Osteoblast (primary cell): ENCODE data around the gene DPH2. TPM values are rescaled to one million over a fixed set of nuclear protein-coding genes. Genes with fewer than 3 reads are reported as not detected.
A peak's percentile ranks its signal among the peaks of the same experiment; 100 is the strongest.

Source experiments
- DNase-seq: peaks from one replicate; pipeline ENCODE4 v3.0.0; 2011; ENCODE audit warnings: low spot score, mixed read lengths; ENCODE audit not compliant: insufficient read length; ENCODE audit errors: missing footprints
- H2AFZ ChIP-seq: 2 replicates; pipeline ENCODE4 v1.6.0; 2011; ENCODE audit warnings: mild to moderate bottlenecking, low read length
- H3K27ac ChIP-seq: 2 replicates; pipeline ENCODE4 v1.5.1; 2011; ENCODE audit warnings: mild to moderate bottlenecking, low read depth, low read length, moderate library complexity
- H3K27me3 ChIP-seq: 2 replicates; pipeline ENCODE4 v1.6.0; 2012; ENCODE audit warnings: mild to moderate bottlenecking, control low read depth, inconsistent platforms, low read length, moderate library complexity; ENCODE audit not compliant: insufficient read depth
- H3K36me3 ChIP-seq: 2 replicates; pipeline ENCODE4 v1.5.1; 2011; ENCODE audit warnings: mild to moderate bottlenecking, low read length, control low read depth, moderate library complexity; ENCODE audit not compliant: insufficient read depth
- H3K4me1 ChIP-seq: 2 replicates; pipeline ENCODE4 v1.5.1; 2011; ENCODE audit warnings: mild to moderate bottlenecking, low read length, control low read depth, moderate library complexity; ENCODE audit not compliant: insufficient read depth
- H3K4me2 ChIP-seq: 2 replicates; pipeline ENCODE4 v1.6.0; 2011; ENCODE audit warnings: mild to moderate bottlenecking, low read length; ENCODE audit not compliant: insufficient read depth
- H3K4me3 ChIP-seq: fragments of 200-600 bp; sonication (generic); 3 replicates; pipeline ENCODE4 v1.5.1; 2012; ENCODE audit warnings: mild to moderate bottlenecking, low read length, inconsistent platforms; ENCODE audit not compliant: insufficient read depth
- H3K79me2 ChIP-seq: 2 replicates; pipeline ENCODE4 v1.6.0; 2012; ENCODE audit warnings: mild to moderate bottlenecking, low read length, control low read depth, inconsistent platforms; ENCODE audit not compliant: insufficient read depth
- H3K9me3 ChIP-seq: 2 replicates; pipeline ENCODE4 v1.5.1; 2011; ENCODE audit warnings: low read depth, low read length, control low read depth
- H4K20me1 ChIP-seq: 2 replicates; pipeline ENCODE4 v1.6.0; 2012; ENCODE audit warnings: mild to moderate bottlenecking, low read length, control low read depth; ENCODE audit not compliant: insufficient read depth
- total RNA-seq: library from RNA; depleted of rRNA; stranded (reverse); fragments of >200 nt; gene quantifications from 2 replicates; pipeline ENCODE4 v1.2.3, GENCODE V29; 2012
- TF ChIP-seq, protein P1 (sequence below): IDR thresholded peaks from 2 replicates; pipeline ENCODE4 v1.5.1; 2011; ENCODE audit warnings: mild to moderate bottlenecking, low read depth, low read length, moderate library complexity; ENCODE audit errors: extremely low read depth

DPH2 gene
- total RNA-seq, 1 donor, result 15.6 TPM

DNA sequence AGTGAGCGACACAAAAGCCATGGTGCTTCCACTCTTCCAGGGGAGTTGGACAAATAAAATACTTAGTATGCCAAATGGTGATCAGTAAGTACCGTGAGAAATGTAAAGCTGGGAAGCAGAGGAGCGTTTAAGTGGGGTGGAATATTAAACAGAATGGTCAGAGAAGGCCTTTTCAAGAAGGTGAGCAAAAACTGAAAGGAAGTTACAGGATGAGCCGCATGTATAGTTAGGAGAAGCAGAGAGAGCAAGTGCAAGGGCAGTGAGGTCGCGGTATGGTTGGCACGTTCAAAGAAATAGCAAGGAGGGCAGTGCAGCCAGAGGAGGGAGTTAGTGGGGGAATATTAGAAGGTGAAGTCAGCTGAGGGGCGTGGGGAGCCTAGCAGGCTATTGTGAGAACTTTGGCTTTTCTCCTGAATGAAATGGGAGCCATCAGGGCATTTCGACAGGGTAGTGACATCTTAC, 4.2 kb downstream of the DPH2 start:
- peaks cover 33% of the 10 kb centered on the region for H3K36me3 ChIP-seq
- H3K27me3 ChIP-seq, result no peaks in the 10 kb centered on the region
- H3K79me2 ChIP-seq, result peaks cover 60% of the 10 kb centered on the region
- H3K27ac ChIP-seq, result no peak overlapping the region
- TF ChIP-seq, protein P1, sequence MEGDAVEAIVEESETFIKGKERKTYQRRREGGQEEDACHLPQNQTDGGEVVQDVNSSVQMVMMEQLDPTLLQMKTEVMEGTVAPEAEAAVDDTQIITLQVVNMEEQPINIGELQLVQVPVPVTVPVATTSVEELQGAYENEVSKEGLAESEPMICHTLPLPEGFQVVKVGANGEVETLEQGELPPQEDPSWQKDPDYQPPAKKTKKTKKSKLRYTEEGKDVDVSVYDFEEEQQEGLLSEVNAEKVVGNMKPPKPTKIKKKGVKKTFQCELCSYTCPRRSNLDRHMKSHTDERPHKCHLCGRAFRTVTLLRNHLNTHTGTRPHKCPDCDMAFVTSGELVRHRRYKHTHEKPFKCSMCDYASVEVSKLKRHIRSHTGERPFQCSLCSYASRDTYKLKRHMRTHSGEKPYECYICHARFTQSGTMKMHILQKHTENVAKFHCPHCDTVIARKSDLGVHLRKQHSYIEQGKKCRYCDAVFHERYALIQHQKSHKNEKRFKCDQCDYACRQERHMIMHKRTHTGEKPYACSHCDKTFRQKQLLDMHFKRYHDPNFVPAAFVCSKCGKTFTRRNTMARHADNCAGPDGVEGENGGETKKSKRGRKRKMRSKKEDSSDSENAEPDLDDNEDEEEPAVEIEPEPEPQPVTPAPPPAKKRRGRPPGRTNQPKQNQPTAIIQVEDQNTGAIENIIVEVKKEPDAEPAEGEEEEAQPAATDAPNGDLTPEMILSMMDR, result no peak
- H2AFZ ChIP-seq, result peak overlapping the region; percentile 93
- H3K4me3 ChIP-seq, result peak overlapping the region; percentile 94
- peaks cover 27% of the 10 kb centered on the region for H4K20me1 ChIP-seq
- H3K4me2 ChIP-seq, result peak overlapping the region; percentile 96
- H3K4me1 ChIP-seq, result peaks cover 42% of the 10 kb centered on the region
- no peaks in the 10 kb centered on the region for H3K9me3 ChIP-seq
- peak; percentile 61 for DNase-seq

DNA sequence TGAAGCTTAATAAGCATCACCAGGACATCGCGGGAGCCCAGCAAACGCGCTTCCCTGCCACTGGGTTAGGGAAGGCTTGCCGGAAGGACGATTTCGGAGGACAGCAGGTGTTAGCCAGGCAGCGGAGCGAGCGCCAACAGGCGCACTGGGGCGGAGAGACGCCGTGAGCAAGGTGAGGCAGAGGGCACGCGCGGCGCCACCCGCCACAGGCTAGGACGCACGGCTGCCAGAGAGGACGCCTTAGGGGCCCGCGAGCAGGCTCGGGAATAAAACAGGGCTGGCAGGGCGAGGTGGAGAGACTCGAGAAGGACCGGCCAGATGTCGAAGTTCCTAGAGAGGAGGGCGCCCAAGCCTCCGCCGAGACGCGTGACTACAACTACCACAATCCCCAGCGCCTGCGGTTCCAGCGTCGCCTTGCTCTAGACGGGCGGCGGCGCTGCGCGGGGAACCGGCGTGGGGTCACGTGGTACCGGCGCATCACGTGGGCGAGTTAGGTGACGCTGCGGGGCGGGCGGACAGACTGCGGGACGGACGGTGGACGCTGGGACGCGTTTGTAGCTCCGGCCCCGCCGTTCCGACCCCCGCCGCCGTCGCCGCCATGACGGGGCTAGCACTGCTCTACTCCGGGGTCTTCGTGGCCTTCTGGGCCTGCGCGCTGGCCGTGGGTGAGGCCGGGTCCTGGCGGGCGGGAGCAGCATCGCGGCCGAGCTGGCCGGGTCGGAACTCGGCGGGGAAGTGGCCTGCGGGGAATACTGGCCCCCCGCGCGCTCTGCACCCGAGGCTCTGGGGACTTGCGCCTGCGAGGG, 4.8 kb downstream of the DPH2 start, which contains the start of gene ATP6V0B:
ATP6V0B (plus strand) TSS at position 518 of the 806 bp plus-strand sequence; CDS start at position 599, 81 bp downstream.
- peak within 1 kb of the TSS; percentile 93 for H2AFZ ChIP-seq
- TF ChIP-seq, protein P1, result no peak
- peaks cover 62% of the 10 kb centered on the region for H3K79me2 ChIP-seq
- H3K27me3 ChIP-seq, result no peaks in the 10 kb centered on the region
- no peaks in the 10 kb centered on the region for H3K9me3 ChIP-seq
- peaks cover 27% of the 10 kb centered on the region for H4K20me1 ChIP-seq
- H3K36me3 ChIP-seq, result peaks cover 33% of the 10 kb centered on the region
- peak; percentile 100 for DNase-seq
- peaks cover 42% of the 10 kb centered on the region for H3K4me1 ChIP-seq
- H3K4me3 ChIP-seq, result peak within 1 kb of the TSS; percentile 94
- peak within 1 kb of the TSS; percentile 96 for H3K4me2 ChIP-seq
- peak within 1 kb of the TSS; percentile 79 for H3K27ac ChIP-seq

DNA sequence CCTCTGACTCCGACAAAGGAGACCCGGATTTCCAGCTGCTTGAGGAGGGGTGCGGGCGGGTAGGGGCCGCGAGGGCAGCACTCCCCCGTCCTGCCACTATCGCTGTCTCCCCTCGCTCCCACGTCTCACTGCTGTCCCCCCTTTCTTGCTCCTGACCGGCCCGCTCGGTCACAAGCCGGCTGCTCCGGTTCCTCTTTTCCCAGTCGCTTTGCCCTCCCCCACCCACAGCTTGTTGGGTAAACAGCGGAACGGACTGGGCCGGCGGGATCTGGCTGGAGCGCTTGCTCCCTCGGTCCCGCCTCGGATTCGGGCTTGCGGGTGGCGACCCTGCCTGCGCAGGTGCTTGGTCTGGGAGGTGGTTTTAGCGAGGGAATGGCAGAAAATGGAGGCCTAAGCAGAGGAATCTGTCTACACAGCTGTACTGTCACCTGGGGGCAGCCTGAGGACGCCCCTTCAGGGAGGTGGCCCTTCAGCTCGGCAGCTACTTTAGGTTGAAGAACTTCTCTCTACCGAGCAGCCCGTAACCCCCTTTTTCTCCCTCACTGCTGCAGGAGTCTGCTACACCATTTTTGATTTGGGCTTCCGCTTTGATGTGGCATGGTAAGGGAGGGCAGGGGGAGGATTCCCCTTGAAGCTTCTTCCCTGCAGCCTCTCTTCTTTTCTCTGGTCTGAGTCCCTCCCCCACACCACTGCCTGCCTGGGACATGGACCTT, 5.6 kb downstream of the DPH2 start:
- Histone ChIP-seq H3K4me1 (peaks cover 46% of the 10 kb centered on the region), H3K36me3 (peaks cover 33% of the 10 kb centered on the region), H3K79me2 (peaks cover 65% of the 10 kb centered on the region), H3K27ac (peak overlapping the region; percentile 79), H3K4me2 (peak overlapping the region; percentile 96), H2AFZ (peak overlapping the region; percentile 93), H4K20me1 (peaks cover 28% of the 10 kb centered on the region), H3K9me3 (no peaks in the 10 kb centered on the region), H3K4me3 (peak overlapping the region; percentile 94), H3K27me3 (no peaks in the 10 kb centered on the region)
- TF ChIP-seq, protein P1, result no peak
- DNase-seq, result peak; percentile 94

DNA sequence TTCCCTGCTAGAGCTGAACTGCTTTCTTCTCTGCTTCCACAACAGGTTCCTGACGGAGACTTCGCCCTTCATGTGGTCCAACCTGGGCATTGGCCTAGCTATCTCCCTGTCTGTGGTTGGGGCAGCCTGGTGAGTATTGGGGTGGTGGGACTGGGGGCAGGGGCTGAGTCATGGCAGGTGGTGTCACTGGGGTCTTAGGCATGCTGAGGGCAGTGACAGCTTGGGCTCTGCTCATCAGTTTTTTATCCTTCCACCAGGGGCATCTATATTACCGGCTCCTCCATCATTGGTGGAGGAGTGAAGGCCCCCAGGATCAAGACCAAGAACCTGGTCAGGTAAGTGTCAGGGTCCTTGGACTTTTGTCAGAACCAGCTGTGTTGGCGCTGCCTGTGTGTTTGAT, 6.2 kb downstream of the DPH2 start:
- Histone ChIP-seq H4K20me1 (peaks cover 34% of the 10 kb centered on the region), H3K4me2 (peak overlapping the region; percentile 96), H3K79me2 (peaks cover 65% of the 10 kb centered on the region), H2AFZ (no peak overlapping the region), H3K27ac (peak overlapping the region; percentile 79), H3K9me3 (no peaks in the 10 kb centered on the region), H3K4me3 (peak overlapping the region; percentile 94), H3K36me3 (peaks cover 33% of the 10 kb centered on the region), H3K4me1 (peaks cover 44% of the 10 kb centered on the region), H3K27me3 (no peaks in the 10 kb centered on the region)
- TF ChIP-seq, protein P1, result no peak
- DNase-seq, result peak; percentile 87
